Activated CD8-positive, alpha-beta memory T cell treated with anti-CD3 and anti-CD28 coated beads, Interleukin-2, amount 50 U/mL, for 24 hours (primary cell): ENCODE data around the gene AAGAB.

Source experiments
- DNase-seq: peaks from one replicate; pipeline ENCODE4 v3.0.0-alpha.2; 2020; ENCODE audit errors: extremely low read depth

The AAGAB gene

GRCh38 chr15:67208396-67208795 lies 46.1 kb downstream of the AAGAB start:
- no peak for DNase-seq

- DNase-seq: no peak
Measured at GRCh38 chr15:67207555-67208207, 46.8 kb downstream of the AAGAB start.

- no peak for DNase-seq
Measured at GRCh38 chr15:67202991-67203390, 51.5 kb downstream of the AAGAB start.

GRCh38 chr15:67202091-67202490 lies 52.4 kb downstream of the AAGAB start:
- DNase-seq: no peak

GRCh38 chr15:67201136-67201535 lies 53.3 kb downstream of the AAGAB start:
- DNase-seq: no peak

GRCh38 chr15:67199881-67200763 lies 54.3 kb downstream of the AAGAB start:
- DNase-seq: no peak

- no peak for DNase-seq
Measured at GRCh38 chr15:67199391-67199790, 55.1 kb downstream of the AAGAB start.

GRCh38 chr15:67198157-67198754 lies 56.2 kb downstream of the AAGAB start:
- DNase-seq: no peak

GRCh38 chr15:67197364-67197695 lies 57.1 kb downstream of the AAGAB start:
- DNase-seq: no peak

GRCh38 chr15:67196672-67197363 lies 57.6 kb downstream of the AAGAB start:
- DNase-seq: no peak

GRCh38 chr15:67196222-67196621 lies 58.2 kb downstream of the AAGAB start:
- no peak for DNase-seq

GRCh38 chr15:67195305-67195704 lies 59.2 kb downstream of the AAGAB start:
- DNase-seq: no peak

GRCh38 chr15:67194171-67195114 lies 60.0 kb downstream of the AAGAB start:
- DNase-seq: no peak

GRCh38 chr15:67193223-67193990 lies 61.1 kb downstream of the AAGAB start:
- no peak for DNase-seq

- DNase-seq: no peak
Measured at GRCh38 chr15:67192185-67192820, 62.2 kb downstream of the AAGAB start.

- no peak for DNase-seq
Measured at GRCh38 chr15:67190813-67191212, 63.6 kb downstream of the AAGAB start.

GRCh38 chr15:67190326-67190725 lies 64.1 kb downstream of the AAGAB start:
- DNase-seq: no peak

- no peak for DNase-seq
Measured at GRCh38 chr15:67189326-67190051, 65.0 kb downstream of the AAGAB start.

GRCh38 chr15:67188551-67189218 lies 65.8 kb downstream of the AAGAB start:
- no peak for DNase-seq
